Measurements from ENCODE around the gene CACNG4. TPM values are rescaled to one million over a fixed set of nuclear protein-coding genes. Genes with fewer than 3 reads are reported as not detected.

Gene CACNG4
- total and polyA plus RNA-seq, 10 donors = not detected

- TF ChIP-seq CTCF (IDR thresholded peaks at IDR 0.05 in 8 of 11, conservative IDR thresholded peaks at IDR 0.05 in 3 of 11) = no peak
- no peak for TF ChIP-seq POLR2AphosphoS5 (IDR thresholded peaks at IDR 0.05)
- H3K27me3 ChIP-seq (replicated peaks in 1 of 7) = peaks cover 0 to 73% (median 0%) of the 10 kb centered on the region in 7 donors
- WGBS, 5 donors = 65 to 76% (median 68%) methylated on average over 19 to 23 of the region's 23 CpGs
- no peak overlapping the region for H3K27ac ChIP-seq
- no peak for DNase-seq
- no peaks in the 10 kb centered on the region for H3K36me3 ChIP-seq
- H3K4me1 ChIP-seq = no peaks in the 10 kb centered on the region
- no peaks in the 10 kb centered on the region for H3K9me3 ChIP-seq
- H3K4me3 ChIP-seq = no peak overlapping the region
- intact Hi-C loops (cut with DNase I; ENCODE audit: low total_unique reads) = no loop called here
These were observed 23.7 kb downstream of the CACNG4 start for GRCh38 chr17:66988069-66988798.

GRCh38 chr17:66989076-66989475, 24.6 kb downstream of the CACNG4 start:
- Histone ChIP-seq H3K27ac (no peak overlapping the region), H3K36me3 (no peaks in the 10 kb centered on the region), H3K4me3 (no peak overlapping the region), H3K4me1 (no peaks in the 10 kb centered on the region), H3K9me3 (no peaks in the 10 kb centered on the region), H3K27me3 (replicated peaks in 1 of 7) (peaks cover 0 to 67% (median 0%) of the 10 kb centered on the region in 7 donors)
- no peak for TF ChIP-seq CTCF (IDR thresholded peaks at IDR 0.05 in 8 of 11, conservative IDR thresholded peaks at IDR 0.05 in 3 of 11)
- 72 to 83% (median 75%) methylated on average over 4 of the region's 4 CpGs for WGBS, 5 donors
- intact Hi-C loops (cut with DNase I; ENCODE audit: low total_unique reads) = no loop called here
- no peak for DNase-seq

- WGBS, 5 donors = 82 to 89% (median 86%) methylated on average over 8 of the region's 8 CpGs
- Histone ChIP-seq H3K27me3 (replicated peaks in 1 of 7) (peaks cover 0 to 67% (median 0%) of the 10 kb centered on the region in 7 donors), H3K4me3 (no peak overlapping the region), H3K4me1 (no peaks in the 10 kb centered on the region), H3K27ac (no peak overlapping the region), H3K9me3 (no peaks in the 10 kb centered on the region), H3K36me3 (no peaks in the 10 kb centered on the region)
- DNase-seq = no peak
- intact Hi-C loops (cut with DNase I; ENCODE audit: low total_unique reads) = no loop called here
- no peak for TF ChIP-seq POLR2A (IDR thresholded peaks at IDR 0.05)
- TF ChIP-seq CTCF (IDR thresholded peaks at IDR 0.05 in 8 of 11, conservative IDR thresholded peaks at IDR 0.05 in 3 of 11) = no peak
- TF ChIP-seq POLR2AphosphoS5 (IDR thresholded peaks at IDR 0.05) = no peak
These were observed 25.1 kb downstream of the CACNG4 start for GRCh38 chr17:66989579-66989978.

- TF ChIP-seq POLR2A (IDR thresholded peaks at IDR 0.05) (no peak), CTCF (IDR thresholded peaks at IDR 0.05 in 8 of 11, conservative IDR thresholded peaks at IDR 0.05 in 3 of 11) (no peak), POLR2AphosphoS5 (IDR thresholded peaks at IDR 0.05) (no peak)
- H3K36me3 ChIP-seq = no peaks in the 10 kb centered on the region
- no peak for DNase-seq
- WGBS, 5 donors = 78 to 86% (median 81%) methylated on average over 6 of the region's 6 CpGs
- H3K27ac ChIP-seq = no peak overlapping the region
- H3K27me3 ChIP-seq (replicated peaks in 1 of 7) = peaks cover 0 to 62% (median 0%) of the 10 kb centered on the region in 7 donors
- no peaks in the 10 kb centered on the region for H3K4me1 ChIP-seq
- intact Hi-C loops (cut with DNase I; ENCODE audit: low total_unique reads) = no loop called here
- no peaks in the 10 kb centered on the region for H3K9me3 ChIP-seq
- no peak overlapping the region for H3K4me3 ChIP-seq
These were observed 25.5 kb downstream of the CACNG4 start for GRCh38 chr17:66990047-66990446.

Measured in spleen (tissue), 11 donors.